MM.1S (cell line): ENCODE results near the gene TUBA8.

Source experiments
- CTCF ChIP-seq: fragments of 300-600 bp; sonication (generic); IDR thresholded peaks from 2 replicates; pipeline ENCODE4 v1.5.1; 2016; ENCODE audit warnings: antibody characterized with exemption, low read length, mixed read lengths
- EZH2 ChIP-seq: fragments of 300-600 bp; sonication (generic); optimal IDR thresholded peaks from 2 replicates; pipeline ENCODE3; 2017; ENCODE audit warnings: low read depth, mild to moderate bottlenecking, antibody characterized with exemption, low read length, mixed read lengths

- TF ChIP-seq CTCF (no peak), EZH2 (no peak)
Observed at GRCh38 chr22:18075101-18075719, 35.4 kb upstream of the TUBA8 start.
